NB4 (cell line): ENCODE data around the gene C2CD4D.
"Not testable (repeated sequence)": the region's sequence is repeated elsewhere in the genome, so short reads cannot be mapped to it uniquely, and the experiment has no call there.

Source experiments
- DNase-seq: peaks from one replicate; pipeline ENCODE4 v3.0.0; 2010; ENCODE audit warnings: low read depth
- H3K4me3 ChIP-seq: one replicate; pipeline ENCODE4 v1.5.1; 2011; ENCODE audit warnings: mild to moderate bottlenecking, low read depth, low read length, moderate library complexity
- MYC ChIP-seq: IDR thresholded peaks from 2 replicates; pipeline ENCODE4 v1.6.1; 2011; ENCODE audit warnings: low read depth, low read length
- POLR2A ChIP-seq: IDR thresholded peaks from 2 replicates; pipeline ENCODE4 v1.6.1; 2011; ENCODE audit warnings: mild to moderate bottlenecking; ENCODE audit not compliant: insufficient read length; ENCODE audit errors: extremely low read depth
- TF ChIP-seq, protein P1 (sequence below): IDR thresholded peaks from 2 replicates; pipeline ENCODE4 v1.6.1; 2011; ENCODE audit warnings: low read depth, low read length
- TF ChIP-seq, protein P2 (sequence below): IDR thresholded peaks from one replicate; pipeline ENCODE4 v1.5.1; 2012; ENCODE audit warnings: low read depth, low read length

The C2CD4D gene

DNA sequence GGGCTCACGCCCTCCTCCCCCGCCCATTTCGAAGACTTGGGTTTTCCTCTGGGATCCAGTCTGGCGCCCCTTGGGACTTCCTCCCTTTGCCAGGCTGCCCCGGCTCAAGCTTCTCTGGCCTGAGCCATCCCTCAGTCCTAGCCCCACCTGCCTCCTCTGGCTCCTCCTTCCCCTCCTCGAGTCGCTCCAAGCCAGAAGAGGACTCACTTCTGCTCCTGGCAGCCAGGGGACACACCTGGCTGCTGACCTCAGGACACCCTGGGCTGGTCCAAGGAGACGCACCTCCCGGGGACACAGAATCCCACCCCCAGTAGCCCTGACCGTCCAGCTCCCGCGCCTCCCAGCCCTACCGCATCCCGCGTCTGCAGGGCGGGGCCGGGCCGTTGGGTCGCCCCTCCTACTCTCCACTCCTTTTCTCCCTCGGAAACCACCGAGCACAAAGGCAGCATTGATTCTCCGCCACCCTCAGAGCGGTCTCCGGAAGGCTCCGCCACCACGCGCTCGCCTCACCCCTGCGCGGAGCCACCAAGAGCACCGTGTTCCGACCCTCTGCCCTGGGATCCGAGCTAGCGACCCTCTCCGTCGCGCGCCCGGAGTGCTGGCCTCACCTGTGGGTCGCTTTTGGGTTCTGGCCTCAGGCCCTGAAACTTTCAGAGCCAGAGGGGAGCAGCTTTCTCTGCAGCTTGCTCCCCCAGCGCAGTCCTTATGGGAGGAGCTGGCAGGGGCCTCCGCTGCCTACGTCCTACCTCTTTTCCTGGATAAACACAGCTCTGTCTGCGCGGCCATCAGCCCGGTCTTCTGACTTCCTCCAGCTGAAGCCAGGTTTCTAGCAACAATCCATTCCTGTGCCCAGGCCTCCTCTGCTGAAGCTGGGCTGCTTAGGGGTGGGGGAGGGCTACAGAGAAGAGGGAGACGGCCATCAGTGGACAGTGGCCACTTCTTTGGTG is at the start of gene C2CD4D:
C2CD4D (minus strand) TSS at position 364 of the 947 bp plus-strand sequence. CDS start 831 bp downstream, outside the sequence.
- no peak for DNase-seq
- TF ChIP-seq, protein P1, sequence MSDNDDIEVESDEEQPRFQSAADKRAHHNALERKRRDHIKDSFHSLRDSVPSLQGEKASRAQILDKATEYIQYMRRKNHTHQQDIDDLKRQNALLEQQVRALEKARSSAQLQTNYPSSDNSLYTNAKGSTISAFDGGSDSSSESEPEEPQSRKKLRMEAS = no peak
- TF ChIP-seq, protein P2, sequence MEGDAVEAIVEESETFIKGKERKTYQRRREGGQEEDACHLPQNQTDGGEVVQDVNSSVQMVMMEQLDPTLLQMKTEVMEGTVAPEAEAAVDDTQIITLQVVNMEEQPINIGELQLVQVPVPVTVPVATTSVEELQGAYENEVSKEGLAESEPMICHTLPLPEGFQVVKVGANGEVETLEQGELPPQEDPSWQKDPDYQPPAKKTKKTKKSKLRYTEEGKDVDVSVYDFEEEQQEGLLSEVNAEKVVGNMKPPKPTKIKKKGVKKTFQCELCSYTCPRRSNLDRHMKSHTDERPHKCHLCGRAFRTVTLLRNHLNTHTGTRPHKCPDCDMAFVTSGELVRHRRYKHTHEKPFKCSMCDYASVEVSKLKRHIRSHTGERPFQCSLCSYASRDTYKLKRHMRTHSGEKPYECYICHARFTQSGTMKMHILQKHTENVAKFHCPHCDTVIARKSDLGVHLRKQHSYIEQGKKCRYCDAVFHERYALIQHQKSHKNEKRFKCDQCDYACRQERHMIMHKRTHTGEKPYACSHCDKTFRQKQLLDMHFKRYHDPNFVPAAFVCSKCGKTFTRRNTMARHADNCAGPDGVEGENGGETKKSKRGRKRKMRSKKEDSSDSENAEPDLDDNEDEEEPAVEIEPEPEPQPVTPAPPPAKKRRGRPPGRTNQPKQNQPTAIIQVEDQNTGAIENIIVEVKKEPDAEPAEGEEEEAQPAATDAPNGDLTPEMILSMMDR = no peak
- TF ChIP-seq MYC (no peak), POLR2A (no peak)

DNA sequence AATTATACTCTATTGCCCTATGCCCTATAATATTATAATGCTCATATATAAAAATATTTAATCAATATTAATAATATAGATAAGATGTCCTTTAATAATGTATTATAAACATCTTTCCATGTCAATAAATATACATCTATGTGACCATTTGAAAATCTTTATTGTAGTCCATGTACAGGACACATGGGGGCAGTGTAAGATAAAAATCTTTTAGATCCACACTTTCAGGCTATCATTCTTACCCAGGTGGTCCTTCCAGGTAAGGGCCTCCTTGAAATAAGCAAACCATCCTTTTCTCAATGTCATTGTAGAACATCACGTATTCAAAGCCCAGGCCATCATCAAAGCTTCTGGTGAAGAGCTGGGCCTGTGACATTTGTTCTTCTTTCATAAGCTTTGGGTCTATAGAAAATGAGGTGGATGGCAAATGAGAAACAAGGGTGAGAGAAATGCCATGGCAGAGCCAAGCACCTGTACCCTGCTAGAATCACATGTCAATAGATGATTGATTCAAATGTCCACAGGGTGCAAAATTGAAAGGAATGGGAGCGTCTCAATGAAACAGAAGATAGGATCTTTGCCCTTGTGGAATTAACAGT is 49.5 kb upstream of the C2CD4D start:
- peak; percentile 27 for DNase-seq
- TF ChIP-seq POLR2A = no peak
- TF ChIP-seq, protein P2 = no peak
- TF ChIP-seq MYC = no peak
- TF ChIP-seq, protein P1 = no peak

More for the DNA sequence above, at the start of gene C2CD4D:
- no peak within 1 kb of the TSS for H3K4me3 ChIP-seq

DNA sequence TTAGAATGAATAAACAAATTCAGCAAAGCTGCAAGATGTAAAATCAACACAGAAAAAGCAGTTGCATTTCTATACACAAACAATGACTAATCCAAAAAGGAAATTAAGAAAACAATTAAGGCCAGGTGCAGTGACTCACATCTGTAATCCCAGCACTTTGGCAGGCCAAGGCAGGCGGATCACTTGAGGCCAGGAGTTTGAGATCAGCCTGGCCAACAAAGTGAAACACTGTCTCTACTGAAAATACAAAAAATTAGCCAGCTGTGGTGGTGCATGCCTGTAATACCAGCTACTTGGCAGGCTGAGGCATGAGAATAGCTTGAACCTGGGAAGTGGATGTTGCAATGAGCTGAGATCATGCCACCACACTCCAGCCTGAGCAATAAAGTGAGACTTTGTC is 47.4 kb upstream of the C2CD4D start:
- no peak overlapping the region for H3K4me3 ChIP-seq
- TF ChIP-seq, protein P2 = no peak
- TF ChIP-seq, protein P1 = no peak
- no peak for TF ChIP-seq POLR2A
- TF ChIP-seq MYC = no peak
- DNase-seq = no peak

More for the DNA sequence above, 49.5 kb upstream of the C2CD4D start:
- H3K4me3 ChIP-seq = no peak overlapping the region

DNA sequence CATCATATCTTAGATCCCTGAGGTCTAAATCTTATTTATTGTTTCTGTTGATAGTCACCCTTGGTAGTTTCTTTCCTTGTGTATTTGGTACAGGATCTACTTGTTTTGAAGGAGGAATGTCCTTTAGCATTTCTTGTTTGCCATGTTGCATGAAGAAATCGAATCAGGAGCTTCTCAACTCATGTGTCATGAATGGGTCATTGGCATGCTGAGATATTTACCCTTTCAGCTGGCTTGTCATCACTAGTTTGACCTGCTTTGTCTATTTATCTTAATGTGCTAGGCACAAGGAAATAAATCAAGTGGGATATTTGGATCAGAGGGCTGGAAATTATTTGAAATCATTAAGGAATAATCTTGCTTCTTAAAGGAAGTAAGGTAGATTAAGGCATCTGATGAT is 45.9 kb upstream of the C2CD4D start:
- no peak for DNase-seq
- TF ChIP-seq MYC (no peak), POLR2A (no peak)

DNA sequence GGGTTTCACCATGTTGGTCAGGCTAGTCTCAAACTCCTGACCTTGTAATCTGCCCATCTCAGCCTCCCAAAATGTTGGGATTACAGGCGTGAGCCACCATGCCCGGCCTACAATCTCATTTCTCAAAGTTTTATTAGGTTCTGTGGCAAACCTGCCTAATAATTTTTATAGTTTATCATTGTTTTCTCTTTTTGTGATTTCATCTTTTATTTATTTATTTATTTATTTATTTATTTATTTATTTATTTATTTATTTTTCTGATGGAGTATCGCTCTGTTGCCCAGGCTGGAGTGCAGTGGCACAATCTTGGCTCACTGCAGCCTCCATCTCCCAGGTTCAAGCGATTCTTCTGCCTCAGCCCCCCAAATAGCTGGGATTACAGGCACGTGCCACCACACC is 45.3 kb upstream of the C2CD4D start:
- H3K4me3 ChIP-seq, DNase-seq: not testable (repeated sequence)

More for the DNA sequence above, 45.9 kb upstream of the C2CD4D start:
- no peak overlapping the region for H3K4me3 ChIP-seq

DNA sequence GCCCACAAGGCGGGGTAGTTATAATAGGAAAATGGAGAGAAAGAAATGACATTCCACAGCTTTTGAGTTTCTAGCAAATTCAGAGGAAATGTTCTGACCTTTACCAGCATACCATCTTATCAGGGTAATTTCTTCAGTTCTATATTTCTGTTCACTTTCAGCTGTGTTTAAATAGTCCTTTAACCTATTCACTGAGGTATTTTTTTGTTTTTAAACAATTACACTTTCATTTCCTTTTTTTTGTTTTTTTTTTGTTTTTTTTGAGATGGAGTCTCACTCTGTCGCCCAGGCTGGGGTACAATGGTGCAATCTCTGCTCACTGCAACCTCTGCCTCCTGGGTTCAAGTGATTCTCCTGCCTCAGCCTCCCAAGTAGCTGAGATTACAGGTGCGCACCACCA is 44.8 kb upstream of the C2CD4D start:
- H3K4me3 ChIP-seq, DNase-seq: not testable (repeated sequence)

DNA sequence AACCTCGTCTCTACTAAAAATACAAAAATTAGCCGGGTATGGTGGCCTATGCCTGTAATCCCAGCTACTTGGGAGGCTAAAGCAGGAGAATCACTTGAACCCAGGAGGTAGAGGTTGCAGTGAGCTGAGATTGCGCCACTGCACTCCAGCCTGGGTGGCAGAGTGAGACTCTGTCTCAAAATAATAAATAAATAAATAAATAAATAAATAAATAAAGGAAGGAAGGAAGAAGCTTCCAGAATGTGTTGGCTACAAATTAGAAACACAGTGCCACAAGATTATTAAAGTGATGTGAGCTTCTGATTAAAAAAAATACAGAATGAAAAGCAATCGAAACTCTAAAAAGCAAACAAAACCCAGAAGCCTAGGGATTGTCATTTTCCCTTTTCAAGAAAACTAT is 44.3 kb upstream of the C2CD4D start:
- H3K4me3 ChIP-seq = not testable (repeated sequence)

DNA sequence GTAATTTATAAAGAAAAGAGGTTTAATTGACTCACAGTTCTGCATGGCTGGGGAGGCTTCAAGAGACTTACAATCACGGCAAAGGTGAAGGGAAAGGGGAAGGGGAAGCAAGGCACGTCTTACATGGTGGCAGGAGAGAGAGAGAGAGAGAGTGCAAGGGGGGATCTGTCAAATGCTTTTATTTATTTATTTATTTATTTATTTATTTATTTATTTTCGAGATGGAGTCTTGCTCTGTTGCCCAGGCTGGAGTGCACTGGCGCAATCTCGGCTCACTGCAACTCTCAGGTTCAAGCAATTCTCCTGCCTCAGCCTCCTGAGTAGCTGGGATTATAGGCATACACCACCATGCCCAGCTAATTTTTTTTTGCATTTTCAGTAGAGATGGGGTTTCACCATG is 43.3 kb upstream of the C2CD4D start:
- not testable (repeated sequence) for H3K4me3 ChIP-seq, DNase-seq

More for the DNA sequence above, 44.3 kb upstream of the C2CD4D start:
- DNase-seq = not testable (repeated sequence)
